Activated CD8-positive, alpha-beta memory T cell treated with anti-CD3 and anti-CD28 coated beads, Interleukin-2, amount 50 U/mL, for 48 hours (primary cell): ENCODE data around the gene FBH1.
"Not testable (repeated sequence)": the region's sequence is repeated elsewhere in the genome, so short reads cannot be mapped to it uniquely, and the experiment has no call there.

Experiments
- DNase-seq: peaks from one replicate; pipeline ENCODE4 v3.0.0-alpha.2; 2020

Gene FBH1

GRCh38 chr10:5889624-5890451 lies at the start of gene FBH1, which contains the start of gene ANKRD16:
FBH1 (plus strand) TSS chr10:5890243; CDS start chr10:5890346, 103 bp downstream.
ANKRD16 (minus strand) TSS chr10:5889893; CDS start chr10:5889354, 539 bp downstream.
- DNase-seq: peak; percentile 99

GRCh38 chr10:5840314-5841307 lies 49.4 kb upstream of the FBH1 start:
- DNase-seq: no peak

- DNase-seq: no peak
Measured at GRCh38 chr10:5841965-5842364, 48.1 kb upstream of the FBH1 start.

GRCh38 chr10:5843686-5844344 lies 46.2 kb upstream of the FBH1 start:
- no peak for DNase-seq

GRCh38 chr10:5844345-5845055 lies 45.5 kb upstream of the FBH1 start:
- DNase-seq: no peak

GRCh38 chr10:5846667-5847066 lies 43.4 kb upstream of the FBH1 start:
- not testable (repeated sequence) for DNase-seq

- no peak for DNase-seq
Measured at GRCh38 chr10:5854131-5854475, 35.9 kb upstream of the FBH1 start.

GRCh38 chr10:5855979-5856700 lies 33.9 kb upstream of the FBH1 start:
- no peak for DNase-seq

GRCh38 chr10:5856701-5857004 lies 33.4 kb upstream of the FBH1 start:
- no peak for DNase-seq

GRCh38 chr10:5858811-5859210 lies 31.2 kb upstream of the FBH1 start:
- DNase-seq: no peak

GRCh38 chr10:5860066-5860465 lies 30.0 kb upstream of the FBH1 start:
- DNase-seq: no peak

GRCh38 chr10:5862360-5862961 lies 27.6 kb upstream of the FBH1 start:
- no peak for DNase-seq

- not testable (repeated sequence) for DNase-seq
Measured at GRCh38 chr10:5862981-5863685, 26.9 kb upstream of the FBH1 start.

- not testable (repeated sequence) for DNase-seq
Measured at GRCh38 chr10:5866451-5867081, 23.5 kb upstream of the FBH1 start.

GRCh38 chr10:5867091-5867615 lies 22.9 kb upstream of the FBH1 start:
- DNase-seq: not testable (repeated sequence)

GRCh38 chr10:5868383-5868782 lies 21.7 kb upstream of the FBH1 start:
- DNase-seq: not testable (repeated sequence)

- DNase-seq: no peak
Measured at GRCh38 chr10:5869156-5869555, 20.9 kb upstream of the FBH1 start.

GRCh38 chr10:5871596-5871995 lies 18.4 kb upstream of the FBH1 start:
- no peak for DNase-seq

- peak; percentile 75 for DNase-seq
Measured at GRCh38 chr10:5873515-5873995, 16.5 kb upstream of the FBH1 start.
